Limb (tissue), 2 donors: ENCODE measurements around the gene TSEN2.
A peak's percentile ranks its signal among the peaks of the same experiment; 100 is the strongest.
"Not testable (repeated sequence)": the region's sequence is repeated elsewhere in the genome, so short reads cannot be mapped to it uniquely, and the experiment has no call there.

ENCODE experiments used
- DNase-seq, 2 donors: peaks; one replicate each; pipeline ENCODE4 v3.0.0-alpha.2; 2016; ENCODE audit errors: extremely low spot score in 2 of 2

TSEN2 gene

GRCh38 chr3:12503126-12503957 lies 19.1 kb downstream of the TSEN2 start:
- DNase-seq, result no peak

- no peak for DNase-seq
These were observed 22.0 kb downstream of the TSEN2 start for GRCh38 chr3:12506201-12506709.

- peak; percentile 37 to 40 for DNase-seq
These were observed 23.5 kb downstream of the TSEN2 start for GRCh38 chr3:12507591-12508281.

GRCh38 chr3:12508291-12508700 lies 24.0 kb downstream of the TSEN2 start:
- DNase-seq, result no peak

- DNase-seq, result no peak
These were observed 25.2 kb downstream of the TSEN2 start for GRCh38 chr3:12509466-12509865.

GRCh38 chr3:12512534-12513118 lies 28.3 kb downstream of the TSEN2 start:
- no peak for DNase-seq

GRCh38 chr3:12513694-12514446 lies 29.6 kb downstream of the TSEN2 start:
- no peak for DNase-seq

GRCh38 chr3:12515631-12516030 lies 31.4 kb downstream of the TSEN2 start:
- no peak for DNase-seq

GRCh38 chr3:12516873-12517272 lies 32.6 kb downstream of the TSEN2 start:
- DNase-seq, result no peak

GRCh38 chr3:12518261-12519028 lies 34.2 kb downstream of the TSEN2 start:
- DNase-seq, result no peak

- DNase-seq, result no peak
These were observed 36.7 kb downstream of the TSEN2 start for GRCh38 chr3:12521010-12521409.

- DNase-seq, result no peak
These were observed 38.4 kb downstream of the TSEN2 start for GRCh38 chr3:12522721-12523120.

GRCh38 chr3:12527757-12528143 lies 43.5 kb downstream of the TSEN2 start:
- DNase-seq, result no peak

GRCh38 chr3:12532182-12532581 lies 47.9 kb downstream of the TSEN2 start:
- no peak for DNase-seq

GRCh38 chr3:12536423-12536822 lies 52.1 kb downstream of the TSEN2 start:
- no peak for DNase-seq

- no peak for DNase-seq
These were observed 57.3 kb downstream of the TSEN2 start for GRCh38 chr3:12541625-12542024.

- DNase-seq, result not testable (repeated sequence)
These were observed 59.2 kb downstream of the TSEN2 start for GRCh38 chr3:12543497-12543896.

GRCh38 chr3:12544652-12545472 lies 60.6 kb downstream of the TSEN2 start:
- no peak for DNase-seq

- DNase-seq, result no peak
These were observed 61.2 kb downstream of the TSEN2 start, which contains the start of gene MKRN2OS for GRCh38 chr3:12545473-12545791. TSS of gene MKRN2OS (minus strand) at chr3:12545499. CDS start at chr3:12545464, 35 bp downstream.
